Measurements from ENCODE around the gene PZP.
"Not testable (repeated sequence)": the region's sequence is repeated elsewhere in the genome, so short reads cannot be mapped to it uniquely, and the experiment has no call there.

Gene PZP

GRCh38 chr12:9198012-9198411, 10.2 kb downstream of the PZP start:
- no peak for DNase-seq (ENCODE audit: extremely low read depth in 1 of 2, low read depth in 1 of 2)

GRCh38 chr12:9184276-9184675, 23.9 kb downstream of the PZP start:
- DNase-seq (ENCODE audit: extremely low read depth in 1 of 2, low read depth in 1 of 2), result no peak

- no peak for DNase-seq (ENCODE audit: extremely low read depth in 1 of 2, low read depth in 1 of 2)
Measured at GRCh38 chr12:9180810-9181209, 27.4 kb downstream of the PZP start.

GRCh38 chr12:9179781-9180180, 28.4 kb downstream of the PZP start:
- no peak for DNase-seq (ENCODE audit: extremely low read depth in 1 of 2, low read depth in 1 of 2)

- DNase-seq (ENCODE audit: extremely low read depth in 1 of 2, low read depth in 1 of 2), result no peak
Measured at GRCh38 chr12:9169979-9170634, 38.1 kb downstream of the PZP start.

- not testable (repeated sequence) for DNase-seq (ENCODE audit: extremely low read depth in 1 of 2, low read depth in 1 of 2)
Measured at GRCh38 chr12:9167345-9167744, 40.9 kb downstream of the PZP start.

- no peak for DNase-seq (ENCODE audit: extremely low read depth in 1 of 2, low read depth in 1 of 2)
Measured at GRCh38 chr12:9163392-9163791, 44.8 kb downstream of the PZP start.

GRCh38 chr12:9156119-9156518, 52.1 kb downstream of the PZP start:
- DNase-seq (ENCODE audit: extremely low read depth in 1 of 2, low read depth in 1 of 2), result no peak

- no peak for DNase-seq (ENCODE audit: extremely low read depth in 1 of 2, low read depth in 1 of 2)
Measured at GRCh38 chr12:9149372-9149771, 58.8 kb downstream of the PZP start.

GRCh38 chr12:9148926-9149325, 59.3 kb downstream of the PZP start:
- DNase-seq (ENCODE audit: extremely low read depth in 1 of 2, low read depth in 1 of 2), result no peak

- no peak for DNase-seq (ENCODE audit: extremely low read depth in 1 of 2, low read depth in 1 of 2)
Measured at GRCh38 chr12:9147461-9147860, 60.7 kb downstream of the PZP start.

- DNase-seq (ENCODE audit: extremely low read depth in 1 of 2, low read depth in 1 of 2), result no peak
Measured at GRCh38 chr12:9144730-9145106, 63.5 kb downstream of the PZP start.

GRCh38 chr12:9143929-9144729, 64.1 kb downstream of the PZP start:
- no peak for DNase-seq (ENCODE audit: extremely low read depth in 1 of 2, low read depth in 1 of 2)

GRCh38 chr12:9143137-9143536, 65.1 kb downstream of the PZP start:
- DNase-seq (ENCODE audit: extremely low read depth in 1 of 2, low read depth in 1 of 2), result no peak

- not testable (repeated sequence) for DNase-seq (ENCODE audit: extremely low read depth in 1 of 2, low read depth in 1 of 2)
Measured at GRCh38 chr12:9139588-9140290, 68.5 kb downstream of the PZP start.

GRCh38 chr12:9135903-9136310, 72.3 kb downstream of the PZP start:
- DNase-seq (ENCODE audit: extremely low read depth in 1 of 2, low read depth in 1 of 2), result no peak

- no peak for DNase-seq (ENCODE audit: extremely low read depth in 1 of 2, low read depth in 1 of 2)
Measured at GRCh38 chr12:9134981-9135628, 73.1 kb downstream of the PZP start.

- DNase-seq (ENCODE audit: extremely low read depth in 1 of 2, low read depth in 1 of 2), result no peak
Measured at GRCh38 chr12:9133216-9133916, 74.8 kb downstream of the PZP start.

- DNase-seq (ENCODE audit: extremely low read depth in 1 of 2, low read depth in 1 of 2), result no peak
Measured at GRCh38 chr12:9132008-9132535, 76.1 kb downstream of the PZP start.

- DNase-seq (ENCODE audit: extremely low read depth in 1 of 2, low read depth in 1 of 2), result no peak
Measured at GRCh38 chr12:9130244-9130643, 78.0 kb downstream of the PZP start.
